ENCODE measurements around the gene ATP11C.
A peak's percentile ranks its signal among the peaks of the same experiment; 100 is the strongest.
"Not testable (repeated sequence)": the region's sequence is repeated elsewhere in the genome, so short reads cannot be mapped to it uniquely, and the experiment has no call there.

ATP11C gene

GRCh38 chrX:139932901-139933796 is at the start of gene ATP11C:
Gene ATP11C, minus strand, starts transcription at chrX:139933053. Its CDS starts 1,011 bp downstream, at chrX:139932042.
- DNase-seq (ENCODE audit: low spot score) = peak; percentile 88

- no peak for DNase-seq (ENCODE audit: low spot score)
Observed at GRCh38 chrX:139974471-139974870, 41.6 kb upstream of the ATP11C start.

- DNase-seq (ENCODE audit: low spot score) = no peak
Observed at GRCh38 chrX:139972629-139973624, 40.1 kb upstream of the ATP11C start.

- DNase-seq (ENCODE audit: low spot score) = no peak
Observed at GRCh38 chrX:139972113-139972512, 39.3 kb upstream of the ATP11C start.

DNA sequence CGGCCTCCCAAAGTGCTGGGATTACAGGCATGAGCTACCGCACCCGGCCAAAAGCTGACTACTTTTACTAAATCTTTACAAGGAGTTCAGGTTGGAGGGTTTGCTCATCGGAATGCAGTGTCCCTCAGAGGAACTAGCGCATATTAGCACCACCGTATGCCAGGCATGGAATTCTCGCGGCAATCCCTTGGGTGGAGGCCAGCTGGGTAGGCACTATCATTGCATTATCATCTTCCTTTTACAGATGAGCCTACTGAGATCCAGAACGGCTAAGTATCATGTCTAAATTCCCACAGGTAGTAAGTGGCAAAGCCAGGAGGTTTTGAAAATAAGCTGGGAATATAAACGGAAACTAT is 38.5 kb upstream of the ATP11C start:
- no peak for DNase-seq (ENCODE audit: low spot score)

- no peak for DNase-seq (ENCODE audit: low spot score)
Observed at GRCh38 chrX:139969286-139969685, 36.4 kb upstream of the ATP11C start.

GRCh38 chrX:139967750-139968149 is 34.9 kb upstream of the ATP11C start:
- DNase-seq (ENCODE audit: low spot score) = no peak

GRCh38 chrX:139967300-139967699 is 34.4 kb upstream of the ATP11C start:
- DNase-seq (ENCODE audit: low spot score) = no peak

- DNase-seq (ENCODE audit: low spot score) = not testable (repeated sequence)
Observed at GRCh38 chrX:139966159-139966558, 33.3 kb upstream of the ATP11C start.

- DNase-seq (ENCODE audit: low spot score) = no peak
Observed at GRCh38 chrX:139965421-139965820, 32.6 kb upstream of the ATP11C start, which contains the start of gene CXorf66. Gene CXorf66, minus strand, starts transcription at chrX:139965521. Its CDS starts 25 bp downstream, at chrX:139965496.

DNA sequence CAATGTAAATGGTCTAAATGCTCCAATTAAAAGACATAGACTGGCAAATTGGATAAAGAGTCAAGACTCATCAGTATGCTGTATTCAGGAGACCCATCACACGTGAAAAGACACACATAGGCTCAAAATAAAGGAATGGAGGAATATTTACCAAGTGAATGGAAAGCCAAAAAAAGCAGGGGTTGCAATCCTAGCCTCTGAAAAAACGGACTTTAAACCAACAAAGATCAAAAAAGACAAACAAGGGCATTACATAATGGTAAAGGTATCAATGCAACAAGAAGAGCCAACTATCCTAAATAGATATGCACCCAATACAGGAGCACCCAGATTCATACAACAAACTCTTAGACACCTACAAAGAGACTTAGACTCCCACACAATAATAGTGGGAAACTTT is 28.2 kb upstream of the ATP11C start:
- not testable (repeated sequence) for DNase-seq (ENCODE audit: low spot score)

DNA sequence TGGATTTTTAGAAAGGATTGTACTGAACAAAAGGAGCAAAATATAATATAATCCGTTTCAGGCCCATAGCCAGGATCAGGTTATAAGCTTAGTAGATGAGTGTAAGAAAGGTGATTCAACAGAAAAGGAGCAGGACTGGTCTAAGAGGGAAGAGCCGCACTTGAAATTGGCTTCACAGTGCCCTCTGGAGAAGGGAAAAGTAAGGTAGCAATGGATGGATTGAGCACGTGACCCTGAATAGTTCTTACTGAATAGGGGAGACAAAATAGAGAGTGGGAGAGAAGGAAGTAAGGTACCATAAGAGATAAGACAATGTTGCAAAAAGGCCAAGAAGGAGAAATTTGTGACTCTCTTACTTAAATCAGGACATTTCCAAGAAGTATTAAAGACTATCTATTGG is 16.9 kb upstream of the ATP11C start:
- DNase-seq (ENCODE audit: low spot score) = no peak

DNA sequence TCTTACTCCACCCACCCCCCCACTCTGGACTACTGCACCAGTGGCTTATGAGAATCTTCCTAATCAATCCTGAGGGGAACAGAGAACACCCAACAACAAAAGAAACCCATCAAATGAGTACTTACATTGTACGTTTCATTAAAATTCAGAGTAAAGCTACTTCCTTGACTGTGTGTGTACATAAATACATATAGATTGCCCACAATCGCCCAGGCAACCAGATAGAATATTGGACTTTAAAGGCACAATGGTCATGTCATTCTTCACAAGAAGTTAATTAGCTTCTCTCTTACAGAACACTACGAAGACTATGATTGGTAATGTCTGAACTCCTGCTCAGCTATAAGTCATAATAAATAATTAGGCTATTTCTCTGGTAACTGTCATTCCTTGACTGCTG is 12.2 kb upstream of the ATP11C start:
- DNase-seq (ENCODE audit: low spot score) = no peak

DNA sequence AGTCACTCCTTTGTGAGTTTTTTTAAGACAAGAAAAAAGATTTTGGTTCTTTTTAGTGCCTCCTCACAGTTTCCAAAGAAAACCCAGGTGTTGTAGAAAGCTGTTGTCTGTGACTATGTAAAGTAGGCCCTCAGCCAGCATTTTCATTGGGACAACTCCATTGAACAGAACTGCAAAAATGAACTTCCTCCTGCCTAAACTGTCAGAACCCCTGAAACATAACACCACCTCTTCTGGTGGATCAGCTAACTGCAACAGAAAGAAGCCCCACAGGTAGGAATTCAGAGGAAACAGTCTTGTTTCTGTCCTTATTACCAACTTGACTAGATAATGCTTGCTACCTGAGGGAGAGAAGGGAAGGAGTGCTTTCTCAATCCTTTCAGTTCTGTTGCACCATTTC is 3.4 kb upstream of the ATP11C start:
- no peak for DNase-seq (ENCODE audit: low spot score)

DNA sequence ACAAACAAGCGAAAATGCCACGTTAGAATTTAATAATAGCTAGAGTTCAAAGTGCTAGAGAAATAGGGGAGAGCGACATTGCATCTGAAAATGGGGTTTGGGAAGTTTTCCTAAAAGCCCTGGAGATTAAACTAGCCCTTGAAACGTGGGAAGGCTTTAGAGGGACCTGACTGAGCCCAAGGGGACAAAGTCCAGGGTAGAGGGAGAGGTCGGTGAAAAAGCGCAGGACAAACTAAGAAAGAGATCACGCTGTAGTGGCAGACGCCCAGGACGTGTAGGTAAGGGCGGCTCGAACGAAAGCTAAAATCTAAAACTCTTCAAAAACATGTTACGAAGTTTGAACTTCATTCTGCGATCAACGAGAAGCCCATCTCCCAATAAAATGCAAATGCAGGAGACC is 1.1 kb upstream of the ATP11C start:
- no peak for DNase-seq (ENCODE audit: low spot score)

DNA sequence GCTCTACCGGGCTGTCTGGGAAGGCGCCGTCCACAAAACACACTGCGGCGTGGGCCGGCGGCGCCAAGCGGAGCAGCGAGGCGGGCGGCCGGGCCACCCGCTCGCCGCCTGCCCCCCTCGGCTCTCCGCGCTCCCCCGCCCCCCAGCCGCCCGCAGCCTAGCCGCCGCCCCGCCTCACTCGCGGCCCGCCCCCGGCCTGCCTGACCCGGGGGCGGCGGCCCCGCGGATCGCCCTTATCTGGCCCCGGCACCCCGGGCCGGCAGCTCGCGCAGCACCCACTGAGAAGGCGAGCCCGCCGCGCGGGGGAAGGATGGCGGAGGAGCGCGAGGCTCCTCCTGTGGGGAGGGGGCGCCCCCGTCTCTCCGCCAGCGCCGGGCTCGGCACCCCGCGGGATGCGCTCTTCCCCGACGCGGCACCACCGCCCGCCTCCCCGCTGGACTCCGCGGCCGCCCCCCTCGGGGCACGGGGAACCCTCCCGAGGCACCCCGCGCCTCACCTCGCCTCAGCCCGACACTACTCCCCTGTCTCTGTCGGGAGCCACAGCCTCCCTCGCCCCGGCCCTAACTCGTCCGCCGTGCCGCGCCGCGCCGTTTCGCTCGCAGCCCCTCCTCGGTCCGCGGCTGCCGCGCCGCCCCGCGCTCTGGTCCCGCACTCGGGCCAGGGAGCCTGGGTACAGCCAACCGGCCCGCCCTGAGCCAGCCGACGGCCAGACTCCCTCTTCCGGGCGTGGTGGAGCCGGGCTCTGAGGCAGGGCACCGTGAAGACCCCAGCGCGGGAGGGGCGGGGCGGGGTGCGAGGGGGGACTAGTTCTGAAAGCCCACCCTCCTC is 566 bp downstream of the ATP11C start:
- peak; percentile 68 for DNase-seq (ENCODE audit: low spot score)

- peak; percentile 57 for DNase-seq (ENCODE audit: low spot score)
Observed at GRCh38 chrX:139931646-139932072, 1.2 kb downstream of the ATP11C start.

- DNase-seq (ENCODE audit: low spot score) = peak; percentile 45
Observed at GRCh38 chrX:139930916-139931645, 1.8 kb downstream of the ATP11C start.

DNA sequence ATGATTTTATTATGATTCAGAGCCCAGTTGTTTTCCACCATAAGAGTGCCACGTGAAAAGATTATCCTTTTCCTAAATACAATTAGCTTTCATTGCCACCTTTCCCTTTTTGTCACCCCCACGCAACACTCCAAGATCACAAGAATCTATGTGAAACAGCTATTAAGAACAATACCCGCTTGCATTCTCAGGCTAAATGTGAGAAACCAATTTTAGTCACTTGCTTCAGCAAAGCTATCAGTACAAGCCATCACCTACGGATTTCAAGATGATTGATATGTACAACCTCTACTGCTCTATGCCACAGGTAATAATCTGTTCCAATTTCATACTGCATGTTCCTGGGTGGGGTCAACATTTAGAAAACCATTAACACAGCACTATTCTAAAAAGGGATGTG is 2.5 kb downstream of the ATP11C start:
- no peak for DNase-seq (ENCODE audit: low spot score)

- DNase-seq (ENCODE audit: low spot score) = no peak
Observed at GRCh38 chrX:139929876-139930275, 3.0 kb downstream of the ATP11C start.

DNA sequence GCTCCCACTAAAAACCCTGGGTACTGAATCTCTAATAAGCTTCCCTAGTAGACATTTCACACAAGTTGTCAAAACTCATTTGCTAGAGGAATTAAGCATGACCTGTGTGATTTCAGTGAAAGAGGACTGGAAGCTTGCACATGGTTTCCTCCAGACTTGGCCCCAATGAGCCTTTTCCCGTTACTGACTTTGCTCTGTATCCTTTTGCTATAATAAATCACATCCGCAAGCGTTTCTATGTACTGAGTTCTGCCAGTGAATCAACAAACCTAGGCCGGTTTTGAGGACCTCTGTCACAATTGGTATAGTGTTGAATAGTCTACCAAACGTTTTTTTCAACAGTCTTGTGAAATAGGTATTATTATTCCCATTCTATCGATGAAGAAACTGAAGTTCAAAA is 8.2 kb downstream of the ATP11C start:
- no peak for DNase-seq (ENCODE audit: low spot score)
